ENCODE data around the gene PRPF38B. TPM values are rescaled to one million over a fixed set of nuclear protein-coding genes. Genes with fewer than 3 reads are reported as not detected.

The PRPF38B gene
- total RNA-seq, 2 donors from 2014 or later: 31.7 to 32.4 TPM

DNA sequence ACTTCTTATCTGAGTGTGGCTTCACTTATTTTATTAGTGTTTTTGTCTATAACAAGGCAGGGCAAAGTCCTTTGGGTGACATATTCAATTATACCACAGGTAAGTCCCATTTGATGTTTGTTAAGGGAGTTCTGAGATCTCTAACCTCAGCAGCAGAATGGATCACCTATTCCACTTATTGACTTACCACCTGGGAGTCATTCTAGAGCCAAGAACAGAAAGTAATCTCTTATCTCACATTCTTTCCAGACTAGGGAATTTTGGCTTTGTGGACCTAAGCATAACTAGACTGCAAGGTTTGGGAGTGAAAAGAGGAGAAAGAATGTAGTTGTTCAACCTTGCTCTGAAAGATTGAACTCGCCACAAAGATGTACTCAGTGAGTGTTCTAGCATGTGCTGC is 33.8 kb downstream of the PRPF38B start:
- no peak overlapping the region for H3K27ac ChIP-seq

DNA sequence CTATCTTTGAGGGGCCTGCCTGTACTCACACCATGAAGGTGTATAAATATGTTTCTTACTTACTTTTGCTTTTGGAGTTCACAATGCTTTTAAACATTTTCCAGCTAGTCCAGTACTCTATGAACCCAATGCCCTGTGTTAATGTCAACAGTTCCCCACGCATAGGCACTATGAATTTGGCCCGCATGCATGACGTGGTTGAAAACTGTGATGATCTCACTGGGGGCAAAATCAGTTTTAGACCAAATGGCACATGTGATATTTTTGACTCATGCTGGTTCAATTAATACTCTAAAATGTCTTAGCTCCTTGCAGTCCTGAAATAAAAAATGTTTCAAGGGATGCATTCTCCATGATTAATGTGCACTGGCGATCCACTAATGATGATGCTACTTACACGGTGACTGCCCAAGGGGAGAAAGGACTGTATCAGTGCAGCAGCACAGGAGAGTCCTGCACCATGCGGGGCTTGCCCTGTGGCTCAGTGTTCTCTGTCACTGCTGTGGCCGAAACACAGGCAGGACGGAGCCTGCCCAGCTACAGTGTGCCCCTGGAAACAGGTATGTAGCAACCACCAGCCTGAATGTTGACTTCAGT is 36.3 kb downstream of the PRPF38B start:
- Histone ChIP-seq H3K27ac (no peak overlapping the region), H3K9me3 (no peaks in the 10 kb centered on the region), H3K27me3 (no peaks in the 10 kb centered on the region), H3K4me3 (no peak overlapping the region), H3K9ac (ENCODE audit: low read depth in 2 of 2, low read length in 2 of 2) (no peak overlapping the region), H3K4me1 (no peaks in the 10 kb centered on the region), H3K36me3 (no peaks in the 10 kb centered on the region)
- TF ChIP-seq, protein P1, sequence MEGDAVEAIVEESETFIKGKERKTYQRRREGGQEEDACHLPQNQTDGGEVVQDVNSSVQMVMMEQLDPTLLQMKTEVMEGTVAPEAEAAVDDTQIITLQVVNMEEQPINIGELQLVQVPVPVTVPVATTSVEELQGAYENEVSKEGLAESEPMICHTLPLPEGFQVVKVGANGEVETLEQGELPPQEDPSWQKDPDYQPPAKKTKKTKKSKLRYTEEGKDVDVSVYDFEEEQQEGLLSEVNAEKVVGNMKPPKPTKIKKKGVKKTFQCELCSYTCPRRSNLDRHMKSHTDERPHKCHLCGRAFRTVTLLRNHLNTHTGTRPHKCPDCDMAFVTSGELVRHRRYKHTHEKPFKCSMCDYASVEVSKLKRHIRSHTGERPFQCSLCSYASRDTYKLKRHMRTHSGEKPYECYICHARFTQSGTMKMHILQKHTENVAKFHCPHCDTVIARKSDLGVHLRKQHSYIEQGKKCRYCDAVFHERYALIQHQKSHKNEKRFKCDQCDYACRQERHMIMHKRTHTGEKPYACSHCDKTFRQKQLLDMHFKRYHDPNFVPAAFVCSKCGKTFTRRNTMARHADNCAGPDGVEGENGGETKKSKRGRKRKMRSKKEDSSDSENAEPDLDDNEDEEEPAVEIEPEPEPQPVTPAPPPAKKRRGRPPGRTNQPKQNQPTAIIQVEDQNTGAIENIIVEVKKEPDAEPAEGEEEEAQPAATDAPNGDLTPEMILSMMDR (IDR thresholded peaks at IDR 0.05): no peak
- intact Hi-C loops (cut with DNase I): no loop called here
- no peak for DNase-seq

More for the DNA sequence above, 33.8 kb downstream of the PRPF38B start:
- intact Hi-C loops (cut with DNase I): no loop called here
- TF ChIP-seq, protein P1 (IDR thresholded peaks at IDR 0.05): no peak
- H3K9ac ChIP-seq (ENCODE audit: low read depth in 2 of 2, low read length in 2 of 2): no peak overlapping the region
- H3K9me3 ChIP-seq: no peaks in the 10 kb centered on the region
- H3K27me3 ChIP-seq: no peaks in the 10 kb centered on the region
- no peak overlapping the region for H3K4me3 ChIP-seq
- no peak for DNase-seq
- H3K4me1 ChIP-seq: no peaks in the 10 kb centered on the region
- H3K36me3 ChIP-seq: no peaks in the 10 kb centered on the region

DNA sequence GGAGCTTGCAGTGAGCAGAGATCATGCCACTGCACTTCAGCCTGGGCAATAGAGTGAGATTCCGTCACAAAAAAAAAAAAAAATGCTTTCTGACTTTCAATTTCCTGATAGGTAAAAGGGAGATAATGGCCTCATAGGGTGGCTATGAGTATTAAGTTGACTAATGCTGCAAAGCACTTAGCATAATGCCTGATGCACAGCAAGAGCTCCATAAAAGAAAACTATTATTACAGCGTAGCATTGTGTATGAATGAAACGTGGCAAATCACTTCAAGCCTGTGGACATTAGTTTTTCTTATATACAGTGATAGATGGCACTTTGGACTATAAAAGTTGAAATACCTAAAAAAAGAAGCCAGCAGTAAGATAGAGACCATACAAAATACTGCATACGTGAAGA is 37.4 kb downstream of the PRPF38B start:
- no peaks in the 10 kb centered on the region for H3K9me3 ChIP-seq
- intact Hi-C loops (cut with DNase I): no loop called here
- DNase-seq: no peak

DNA sequence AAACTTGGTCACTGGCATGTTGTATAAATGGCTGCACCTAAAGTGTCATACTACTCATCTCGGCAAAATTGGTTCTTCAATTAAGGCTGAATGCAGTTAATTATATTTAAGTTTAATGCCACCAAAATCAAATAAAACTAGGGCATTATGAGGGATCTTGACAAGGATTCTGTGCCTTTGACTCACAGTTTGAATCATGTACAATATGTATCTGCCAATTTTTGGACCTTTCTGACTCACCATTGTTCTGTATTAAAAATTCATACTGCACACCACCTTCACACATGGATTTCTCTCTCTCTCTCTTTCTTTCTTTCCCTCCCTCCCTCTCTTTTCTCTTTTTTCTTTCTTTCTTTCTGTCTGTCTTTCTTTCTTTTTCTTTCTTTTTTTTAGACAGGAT is 40.3 kb downstream of the PRPF38B start:
- TF ChIP-seq, protein P1 (IDR thresholded peaks at IDR 0.05): no peak
- Histone ChIP-seq H3K4me3 (no peak overlapping the region), H3K27me3 (no peaks in the 10 kb centered on the region), H3K27ac (no peak overlapping the region), H3K36me3 (no peaks in the 10 kb centered on the region), H3K9me3 (no peaks in the 10 kb centered on the region), H3K9ac (ENCODE audit: low read depth in 2 of 2, low read length in 2 of 2) (no peak overlapping the region), H3K4me1 (no peaks in the 10 kb centered on the region)
- intact Hi-C loops (cut with DNase I): no loop called here
- DNase-seq: no peak

More for the DNA sequence above, 37.4 kb downstream of the PRPF38B start:
- no peak overlapping the region for H3K4me3 ChIP-seq
- TF ChIP-seq, protein P1 (IDR thresholded peaks at IDR 0.05): no peak
- no peaks in the 10 kb centered on the region for H3K36me3 ChIP-seq
- no peaks in the 10 kb centered on the region for H3K27me3 ChIP-seq
- no peak overlapping the region for H3K27ac ChIP-seq
- no peaks in the 10 kb centered on the region for H3K4me1 ChIP-seq
- H3K9ac ChIP-seq (ENCODE audit: low read depth in 2 of 2, low read length in 2 of 2): no peak overlapping the region

DNA sequence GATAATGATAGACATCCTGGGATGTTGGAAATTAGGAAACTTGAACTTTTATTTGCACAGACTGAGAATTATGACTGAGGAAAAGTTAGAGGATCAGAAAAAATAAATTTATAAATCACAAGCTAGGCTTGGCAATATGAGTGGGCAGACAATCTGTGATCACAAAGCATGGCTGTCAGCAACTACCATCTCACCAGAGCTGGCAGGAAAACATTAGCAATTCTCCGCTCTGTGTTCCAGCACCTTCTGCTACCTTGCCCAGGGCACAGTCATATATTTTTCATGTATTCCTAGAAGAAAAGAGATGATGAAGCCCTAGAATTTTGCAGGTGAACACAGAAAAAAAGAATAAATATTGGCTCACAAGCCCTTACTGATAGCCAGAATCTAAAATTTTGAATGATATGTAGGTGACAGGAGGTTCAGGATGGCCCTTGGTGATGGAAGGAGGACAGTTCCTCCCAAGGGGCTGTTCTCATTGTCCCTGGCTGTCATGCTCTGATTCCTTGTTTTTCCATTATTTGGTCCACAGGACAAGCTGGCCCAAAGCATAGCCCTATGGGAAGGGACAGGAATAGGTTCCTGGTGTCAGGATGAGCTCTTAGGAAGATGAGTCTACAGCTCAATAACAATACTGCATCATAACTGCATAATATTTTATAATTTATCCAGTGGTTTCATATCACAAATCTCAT is 42.2 kb downstream of the PRPF38B start:
- no peak overlapping the region for H3K27ac ChIP-seq
- no peaks in the 10 kb centered on the region for H3K27me3 ChIP-seq
- no peaks in the 10 kb centered on the region for H3K9me3 ChIP-seq
- H3K4me1 ChIP-seq: no peaks in the 10 kb centered on the region
- no peaks in the 10 kb centered on the region for H3K36me3 ChIP-seq
- H3K4me3 ChIP-seq: no peak overlapping the region
- H3K9ac ChIP-seq (ENCODE audit: low read depth in 2 of 2, low read length in 2 of 2): no peak overlapping the region
- DNase-seq: no peak
- intact Hi-C loops (cut with DNase I): no loop called here
- TF ChIP-seq, protein P1 (IDR thresholded peaks at IDR 0.05): no peak

Measured in colonic mucosa (tissue), 4 donors.